NCI-H146 treated with DMSO at 0.1 percent for 48 hours (cell line): ENCODE results near the gene PEF1.

ENCODE experiments used
- DNase-seq: peaks from one replicate; lab custom pipeline; 2025; ENCODE audit not compliant: unreplicated experiment; lab: John Stamatoyannopoulos, UW

PEF1 gene

DNA sequence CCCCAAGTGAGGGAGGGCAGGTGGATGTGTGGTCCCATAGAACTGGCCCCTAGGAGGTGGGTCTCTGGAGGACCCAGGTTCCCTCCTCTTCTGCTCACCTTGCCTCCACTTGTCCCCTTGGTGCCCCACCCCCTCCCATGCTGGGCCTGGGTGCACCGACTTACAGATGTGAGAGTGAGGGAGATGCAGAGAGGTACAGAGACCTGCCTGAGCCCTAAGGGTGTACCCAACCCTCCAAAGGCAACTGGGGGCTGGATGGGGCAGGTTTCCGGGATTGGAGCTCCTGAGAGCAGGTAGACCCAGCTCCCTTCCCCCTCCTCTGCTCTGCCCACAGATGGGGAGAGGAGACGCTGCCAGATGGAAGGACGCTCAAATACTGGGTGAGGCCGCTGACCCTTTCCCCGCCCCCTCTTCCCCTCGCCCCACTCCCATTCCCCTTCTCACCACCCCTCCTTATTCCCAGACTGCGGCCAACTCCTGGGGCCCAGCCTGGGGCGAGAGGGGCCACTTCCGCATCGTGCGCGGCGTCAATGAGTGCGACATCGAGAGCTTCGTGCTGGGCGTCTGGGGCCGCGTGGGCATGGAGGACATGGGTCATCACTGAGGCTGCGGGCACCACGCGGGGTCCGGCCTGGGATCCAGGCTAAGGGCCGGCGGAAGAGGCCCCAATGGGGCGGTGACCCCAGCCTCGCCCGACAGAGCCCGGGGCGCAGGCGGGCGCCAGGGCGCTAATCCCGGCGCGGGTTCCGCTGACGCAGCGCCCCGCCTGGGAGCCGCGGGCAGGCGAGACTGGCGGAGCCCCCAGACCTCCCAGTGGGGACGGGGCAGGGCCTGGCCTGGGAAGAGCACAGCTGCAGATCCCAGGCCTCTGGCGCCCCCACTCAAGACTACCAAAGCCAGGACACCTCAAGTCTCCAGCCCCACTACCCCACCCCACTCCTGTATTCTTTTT is 58.0 kb downstream of the PEF1 start:
- no peak for DNase-seq

DNA sequence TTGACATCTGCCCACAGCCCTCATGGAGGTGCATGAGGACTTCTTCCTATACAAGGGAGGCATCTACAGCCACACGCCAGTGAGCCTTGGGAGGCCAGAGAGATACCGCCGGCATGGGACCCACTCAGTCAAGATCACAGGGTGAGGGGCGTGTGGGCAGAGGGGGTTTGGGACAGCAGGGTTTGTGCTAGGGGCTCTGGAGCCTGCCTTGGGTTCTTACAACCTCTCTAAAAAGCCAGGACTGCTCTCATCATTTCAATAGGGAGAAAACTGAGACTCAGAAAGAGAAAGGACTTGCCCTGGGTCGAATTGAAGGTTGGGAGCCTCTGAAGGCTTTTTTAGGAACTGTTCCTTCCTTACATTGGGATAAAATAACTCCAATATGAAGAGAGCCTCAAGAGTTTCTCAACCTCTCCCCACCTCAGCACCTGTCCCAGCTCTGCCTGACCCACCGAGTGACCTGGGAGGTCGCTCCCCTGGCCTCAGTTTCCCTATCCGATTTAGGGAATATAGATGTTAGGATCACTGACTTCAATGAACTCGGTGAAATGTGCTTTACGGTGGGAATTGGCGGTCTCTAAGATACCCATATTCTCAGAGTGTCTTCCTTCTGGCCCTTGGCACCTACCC is 58.8 kb downstream of the PEF1 start:
- DNase-seq = no peak

DNA sequence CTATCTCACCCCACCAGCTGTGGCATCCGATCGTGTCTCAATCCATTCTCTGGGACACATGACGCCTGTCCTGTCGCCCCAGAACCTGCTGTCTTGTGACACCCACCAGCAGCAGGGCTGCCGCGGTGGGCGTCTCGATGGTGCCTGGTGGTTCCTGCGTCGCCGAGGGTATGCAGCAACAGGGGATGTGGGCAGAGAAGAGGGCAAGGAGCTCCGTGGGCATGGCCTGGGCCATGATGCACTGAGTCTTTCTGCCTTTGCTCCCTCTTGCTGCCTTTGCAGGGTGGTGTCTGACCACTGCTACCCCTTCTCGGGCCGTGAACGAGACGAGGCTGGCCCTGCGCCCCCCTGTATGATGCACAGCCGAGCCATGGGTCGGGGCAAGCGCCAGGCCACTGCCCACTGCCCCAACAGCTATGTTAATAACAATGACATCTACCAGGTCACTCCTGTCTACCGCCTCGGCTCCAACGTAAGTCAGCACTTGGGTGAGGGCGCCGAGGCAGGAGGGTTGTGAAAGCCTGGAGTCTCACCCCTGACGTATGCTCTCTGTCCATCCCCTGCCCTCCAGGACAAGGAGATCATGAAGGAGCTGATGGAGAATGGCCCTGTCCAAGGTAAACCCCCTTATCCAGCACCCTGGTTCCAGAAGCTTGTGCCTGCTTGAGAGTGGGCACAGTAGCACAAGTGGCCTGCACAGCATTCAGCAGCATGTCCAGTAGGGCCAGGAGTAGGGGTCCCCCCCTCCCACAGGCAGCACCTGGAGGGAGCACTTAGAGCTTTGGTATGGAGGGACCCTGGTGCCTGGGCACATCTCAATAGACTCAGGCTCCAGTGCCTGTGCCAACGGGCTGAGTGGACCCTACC is 59.6 kb downstream of the PEF1 start:
- DNase-seq = no peak

DNA sequence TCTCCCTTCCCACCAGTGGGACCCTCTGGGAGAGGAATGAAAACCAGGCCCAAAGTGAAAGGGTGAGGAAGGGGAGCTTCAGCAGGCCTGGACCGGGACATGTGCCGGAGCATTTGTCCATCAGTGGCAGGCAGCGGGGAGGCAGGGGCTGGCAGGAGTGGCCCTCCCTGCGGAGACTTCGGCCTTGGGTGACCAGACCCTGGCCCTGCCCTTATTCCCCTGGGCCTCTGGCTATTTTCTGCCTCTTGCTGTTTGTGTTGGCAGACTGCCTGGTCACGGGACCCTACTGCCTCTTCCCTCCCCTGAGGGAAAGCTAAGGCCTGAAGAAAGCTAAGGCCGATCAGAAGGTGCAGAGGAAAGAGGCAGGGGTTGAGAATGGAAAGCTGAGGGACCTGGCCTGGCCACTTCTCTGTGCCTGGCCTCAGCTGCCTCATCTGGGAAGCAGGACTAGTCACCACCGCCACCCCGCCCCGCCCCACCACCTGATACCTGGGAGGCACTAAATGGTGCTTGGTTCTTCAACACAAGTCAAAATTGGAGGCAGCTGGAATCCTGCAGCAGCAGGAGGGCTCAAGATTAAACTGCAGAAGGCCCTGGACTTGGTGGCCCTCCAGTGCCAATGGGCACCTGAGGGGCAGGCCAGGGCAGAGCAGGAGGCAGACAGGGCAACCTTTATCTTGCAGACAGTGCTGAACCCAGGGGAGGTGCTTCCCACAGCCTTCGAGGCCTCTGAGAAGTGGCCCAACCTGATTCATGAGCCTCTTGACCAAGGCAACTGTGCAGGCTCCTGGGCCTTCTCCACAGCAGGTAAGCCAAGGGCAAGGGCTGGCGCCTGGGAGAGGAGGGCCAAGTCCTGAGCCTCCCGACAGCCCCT is 60.4 kb downstream of the PEF1 start:
- DNase-seq = peak; percentile 40

DNA sequence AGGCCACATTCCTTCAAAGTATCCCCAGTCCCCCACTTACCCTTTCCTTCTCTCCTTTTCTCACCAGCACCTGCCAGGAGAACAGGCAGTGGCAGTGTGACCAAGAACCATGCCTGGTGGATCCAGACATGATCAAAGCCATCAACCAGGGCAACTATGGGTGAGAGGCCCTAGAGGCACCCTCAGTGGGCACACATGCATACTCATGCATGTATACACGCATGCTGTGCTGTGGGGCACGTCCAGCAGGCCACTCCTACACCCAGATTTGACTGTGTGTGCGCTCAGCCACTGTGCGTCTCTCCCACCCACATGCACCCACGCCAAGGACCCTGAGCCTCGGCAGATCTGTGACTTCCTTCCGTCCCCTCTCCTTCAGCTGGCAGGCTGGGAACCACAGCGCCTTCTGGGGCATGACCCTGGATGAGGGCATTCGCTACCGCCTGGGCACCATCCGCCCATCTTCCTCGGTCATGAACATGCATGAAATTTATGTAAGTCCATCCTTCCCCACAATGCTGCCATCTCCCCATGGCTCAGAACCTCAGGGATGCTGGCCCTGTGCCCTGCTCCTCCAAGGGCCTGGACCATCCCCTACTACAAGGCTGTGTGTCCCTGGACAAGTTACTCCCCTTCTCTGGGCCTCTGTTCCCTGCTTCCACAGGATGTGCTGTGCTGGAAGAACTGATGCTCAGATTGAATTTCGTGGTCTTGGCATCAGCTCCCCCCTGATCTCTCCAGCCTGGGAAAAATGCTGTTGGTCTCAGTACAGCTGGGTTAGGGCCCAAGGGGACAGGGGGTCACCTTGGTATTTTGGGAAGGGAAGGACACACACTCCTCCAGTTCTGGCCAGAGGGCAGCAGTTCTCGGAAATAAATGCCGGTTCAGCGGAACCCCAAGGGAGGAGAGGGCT is 61.3 kb downstream of the PEF1 start:
- no peak for DNase-seq

DNA sequence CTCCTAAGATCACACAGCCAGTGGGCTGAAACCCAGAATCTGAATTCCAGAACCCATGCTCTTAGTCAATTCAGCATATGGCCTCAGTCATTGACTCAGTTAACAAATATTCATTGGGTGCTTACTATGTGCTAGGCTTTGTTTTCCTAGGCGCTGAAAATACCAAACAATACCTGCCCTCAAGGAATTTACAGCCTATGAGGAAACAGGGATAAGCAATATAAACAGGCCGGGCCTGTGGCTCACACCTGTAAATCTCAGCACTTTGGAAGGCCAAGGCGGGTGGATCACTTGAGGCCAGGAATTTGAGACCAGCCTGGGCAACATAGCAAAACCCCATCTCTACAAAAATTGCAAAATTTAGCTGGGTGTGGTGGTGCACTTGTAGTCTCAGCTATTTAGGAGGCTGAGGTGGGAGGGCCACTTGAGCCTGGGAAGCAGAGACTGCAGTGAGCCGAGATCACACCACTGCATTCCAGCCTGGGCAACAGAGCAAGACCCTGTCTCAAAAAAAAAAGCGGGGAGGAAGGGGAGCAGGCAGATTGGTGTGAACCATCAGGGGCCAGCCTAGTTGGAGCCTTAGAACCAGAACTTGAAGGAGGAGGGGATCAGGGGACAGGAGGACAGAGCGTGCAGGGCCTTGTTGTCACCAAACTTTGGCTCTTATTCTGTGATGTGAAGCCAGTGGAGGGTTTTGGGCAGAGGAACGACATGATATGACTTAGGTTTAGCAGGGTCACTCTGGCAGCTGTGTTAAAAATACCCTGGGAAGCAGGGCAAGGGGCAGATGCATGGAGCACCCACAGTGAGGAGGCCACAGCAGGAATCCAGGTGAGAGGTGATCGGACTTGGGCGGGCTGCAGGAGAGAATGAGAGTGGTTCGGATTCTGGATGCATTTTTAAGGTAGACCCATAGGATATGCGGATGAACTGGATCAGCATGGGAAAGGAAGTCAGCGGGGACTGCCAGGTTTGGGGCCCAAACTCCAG is 62.6 kb downstream of the PEF1 start:
- DNase-seq = no peak

DNA sequence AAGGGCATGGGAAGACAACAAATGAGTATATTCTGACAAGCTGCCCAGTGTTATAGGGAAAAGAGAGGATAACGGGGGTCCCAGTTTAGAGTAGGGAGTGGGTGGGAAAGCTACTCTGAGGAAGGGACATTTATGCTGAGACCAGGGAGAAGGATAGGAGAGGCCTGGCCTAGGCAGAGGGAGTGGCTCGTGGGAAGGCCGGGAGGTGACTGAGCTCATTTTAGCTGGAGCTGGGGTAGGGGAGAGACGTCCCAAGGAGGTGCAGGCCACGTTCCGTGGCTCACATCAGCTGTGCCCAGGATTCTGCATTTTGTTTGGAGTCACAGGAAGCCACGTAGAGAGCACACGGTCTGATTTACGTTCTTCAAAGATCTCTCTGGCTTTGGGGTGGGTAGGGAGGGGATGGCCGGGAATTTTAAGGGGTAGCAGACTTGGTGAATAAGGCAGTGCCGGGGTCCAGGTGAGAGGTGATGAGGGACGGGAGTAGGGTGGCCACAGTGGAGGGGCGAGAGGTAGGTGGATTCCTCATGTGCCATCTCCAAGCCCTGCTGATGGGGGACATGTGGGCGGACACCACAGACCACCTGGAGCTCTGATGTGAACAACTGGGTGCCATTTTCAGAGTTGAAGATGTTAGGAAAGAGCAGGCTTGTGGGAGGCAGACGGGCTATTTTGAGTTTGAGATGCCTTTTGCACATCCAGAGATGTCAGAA is 63.6 kb downstream of the PEF1 start:
- DNase-seq = no peak

DNA sequence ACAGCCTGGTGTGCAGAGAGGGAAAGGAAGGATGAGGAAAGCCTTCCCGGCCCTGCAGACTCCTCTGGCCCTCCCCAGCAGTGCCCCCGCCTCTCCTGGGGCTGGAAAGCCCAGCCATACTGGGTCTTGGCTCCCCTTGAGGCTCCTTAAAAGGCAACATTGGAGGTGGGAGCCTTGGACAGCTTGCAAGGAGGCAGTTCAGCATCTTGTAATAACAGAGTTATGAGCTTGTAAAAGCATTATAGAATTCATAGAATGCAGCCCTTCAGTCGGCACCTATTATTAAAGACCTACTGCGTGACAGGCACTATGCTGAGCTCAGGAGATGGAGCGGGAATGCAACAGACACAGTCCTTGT is 64.2 kb downstream of the PEF1 start:
- DNase-seq = no peak
